GM19240 (cell line): ENCODE data around the gene MTHFD1L.
"Not testable (repeated sequence)": the region's sequence is repeated elsewhere in the genome, so short reads cannot be mapped to it uniquely, and the experiment has no call there.

Source experiments
- DNase-seq: peaks from one replicate; pipeline ENCODE4 v3.0.0; 2011; ENCODE audit warnings: low spot score; ENCODE audit not compliant: insufficient read length

MTHFD1L gene

GRCh38 chr6:151038616-151039015 lies 173.1 kb downstream of the MTHFD1L start:
- no peak for DNase-seq

- not testable (repeated sequence) for DNase-seq
These were observed 175.5 kb downstream of the MTHFD1L start for GRCh38 chr6:151040888-151041521.

- no peak for DNase-seq
These were observed 176.2 kb downstream of the MTHFD1L start for GRCh38 chr6:151041686-151042085.

GRCh38 chr6:151042911-151043330 lies 177.4 kb downstream of the MTHFD1L start:
- not testable (repeated sequence) for DNase-seq

- no peak for DNase-seq
These were observed 178.4 kb downstream of the MTHFD1L start for GRCh38 chr6:151043944-151044343.

GRCh38 chr6:151044465-151045441 lies 179.3 kb downstream of the MTHFD1L start:
- DNase-seq = no peak

GRCh38 chr6:151045511-151046222 lies 180.2 kb downstream of the MTHFD1L start:
- not testable (repeated sequence) for DNase-seq

GRCh38 chr6:151051164-151051563 lies 185.7 kb downstream of the MTHFD1L start:
- DNase-seq = no peak

GRCh38 chr6:151052021-151052646 lies 186.6 kb downstream of the MTHFD1L start:
- no peak for DNase-seq

- DNase-seq = no peak
These were observed 188.8 kb downstream of the MTHFD1L start for GRCh38 chr6:151054306-151054705.

- no peak for DNase-seq
These were observed 190.9 kb downstream of the MTHFD1L start for GRCh38 chr6:151056230-151056907.

GRCh38 chr6:151057061-151057460 lies 191.6 kb downstream of the MTHFD1L start:
- no peak for DNase-seq

GRCh38 chr6:151058021-151058733 lies 192.7 kb downstream of the MTHFD1L start:
- DNase-seq = no peak

GRCh38 chr6:151059612-151060095 lies 194.2 kb downstream of the MTHFD1L start:
- DNase-seq = no peak

GRCh38 chr6:151060096-151060765 lies 194.7 kb downstream of the MTHFD1L start:
- no peak for DNase-seq

- no peak for DNase-seq
These were observed 195.4 kb downstream of the MTHFD1L start for GRCh38 chr6:151060766-151061531.

- DNase-seq = no peak
These were observed 197.8 kb downstream of the MTHFD1L start for GRCh38 chr6:151063352-151063751.

- DNase-seq = no peak
These were observed 198.5 kb downstream of the MTHFD1L start for GRCh38 chr6:151063842-151064647.
